Stomach (tissue), 9 donors: ENCODE measurements around the gene ZNF544. TPM values are rescaled to one million over a fixed set of nuclear protein-coding genes. Genes with fewer than 3 reads are reported as not detected.

Experiments used
- DNase-seq, 2 donors: peaks; one replicate each; pipeline versions ENCODE4 v3.0.0 to v3.0.0-alpha.2; 2013 to 2019
- H3K27ac ChIP-seq, 5 donors: fragments of 200-600 bp in 4 of 5; sonication (generic) in 4 of 5; one replicate each; pipeline ENCODE4 v1.5.1; 2013 to 2019; ENCODE audit warnings: mild to moderate bottlenecking in 1 of 5, moderate library complexity in 1 of 5
- H3K27me3 ChIP-seq, 3 donors: fragments of 200-600 bp; sonication (generic); one replicate each; pipeline ENCODE4 v1.5.1; 2017 to 2019; ENCODE audit warnings: mixed run types in 1 of 3
- H3K36me3 ChIP-seq, 4 donors: fragments of 200-600 bp; sonication (generic); 1 replicate in 3 of 4; 2 replicates in 1 of 4; pipeline ENCODE4 v1.5.1; 2016 to 2019
- H3K4me1 ChIP-seq, 4 donors: fragments of 200-600 bp; sonication (generic); one replicate each; pipeline ENCODE4 v1.5.1; 2016 to 2019
- H3K4me3 ChIP-seq, 4 donors: fragments of 200-600 bp; sonication (generic) in 3 of 4; one replicate each; pipeline ENCODE4 v1.5.1; 2016 to 2019; ENCODE audit warnings: mild to moderate bottlenecking in 1 of 4
- H3K9me3 ChIP-seq, 4 donors: fragments of 200-600 bp; sonication (generic); one replicate each; pipeline ENCODE4 v1.5.1; 2016 to 2019
- CTCF ChIP-seq, 7 experiments: fragments of 450-650 bp in 4 of 7; fragments of 200-600 bp in 3 of 7; sonication (generic) in 3 of 7; IDR thresholded peaks; one replicate each; pipeline ENCODE4 v1.5.1; 2016 to 2019; ENCODE audit warnings: antibody characterized with exemption in 7 of 7, control low read depth in 2 of 7, mild to moderate bottlenecking in 1 of 7
- EP300 ChIP-seq: sonication (generic); formaldehyde crosslinking; IDR thresholded peaks from one replicate; pipeline ENCODE4 v1.6.1; 2017; ENCODE audit warnings: antibody characterized with exemption
- POLR2A ChIP-seq, 4 donors: fragments of 450-650 bp; IDR thresholded peaks; one replicate each; pipeline ENCODE4 v1.6.1; 2016; ENCODE audit warnings: antibody characterized with exemption in 4 of 4, control low read depth in 2 of 4, mild to moderate bottlenecking in 1 of 4, moderate library complexity in 1 of 4
- POLR2AphosphoS5 ChIP-seq, 3 donors: sonication (generic); formaldehyde crosslinking; IDR thresholded peaks; one replicate each; pipeline ENCODE4 v1.6.1; 2016; ENCODE audit warnings: antibody characterized with exemption in 3 of 3
- WGBS, 5 donors: extraction: QIAGEN DNeasy Blood & Tissue Kit in 3 of 5; methylation state at CpG; one replicate each; pipeline versions ENCODE4 v1.1.5 to v1.1.7; 2013 to 2018; 5-methylcytosine and 5-hydroxymethylcytosine counted together
- intact Hi-C: fragments of 100-400 bp; cut with DNase I; formaldehyde crosslinking; loops from one replicate; pipeline ENCODE4 v1.15.1; 2023; ENCODE audit warnings: low total_unique reads
- polyA plus RNA-seq, 3 donors: library from polyadenylated mRNA; stranded (reverse); fragments of 200-250 nt; gene quantifications; one replicate each; pipeline ENCODE4 v1.2.3, GENCODE V29; 2013
- total RNA-seq, 5 donors: library from RNA; depleted of rRNA; stranded (reverse); fragments of >200 nt; gene quantifications; one replicate each; pipeline versions ENCODE4 v1.1.0 to v1.2.3, GENCODE V29; 2014 to 2016
- donor health status: healthy with polysubstance abuse.
- donor health status: Bipolar disorder and iron deficiency.
- donor health status: healthy.

Gene ZNF544
- total and polyA plus RNA-seq, 8 donors: 9.5 to 60.7 (median 20.0) TPM

- DNase-seq: no peak
- H3K4me1 ChIP-seq: peaks cover 9 to 42% (median 24%) of the 10 kb centered on the region in 4 donors
- peaks cover 0 to 21% (median 12%) of the 10 kb centered on the region in 4 donors for H3K9me3 ChIP-seq
- intact Hi-C loops: no loop called here
- peaks cover 8 to 54% (median 51%) of the 10 kb centered on the region in 4 donors for H3K36me3 ChIP-seq
- H3K4me3 ChIP-seq: peak overlapping the region; percentile 62 to 93 (median 86)
- 17 to 23% (median 22%) methylated on average over 7 of the region's 7 CpGs for WGBS, 5 donors
- peak overlapping the region in 4 of 5 donors; percentile 90 to 93 (median 90) for H3K27ac ChIP-seq
- no peak for TF ChIP-seq POLR2A (IDR thresholded peaks at IDR 0.05)
- TF ChIP-seq EP300: no peak
- no peak for TF ChIP-seq POLR2AphosphoS5 (IDR thresholded peaks at IDR 0.05)
- TF ChIP-seq CTCF (IDR thresholded peaks at IDR 0.05): no peak
- no peaks in the 10 kb centered on the region for H3K27me3 ChIP-seq
Observed at GRCh38 chr19:58304748-58305064, 76.0 kb downstream of the ZNF544 start.

GRCh38 chr19:58305065-58305931, 76.6 kb downstream of the ZNF544 start, which contains the start of gene ERVK3-1:
Gene ERVK3-1 (plus strand): TSS chr19:58305377. CDS start chr19:58312169, 6,792 bp downstream.
- Histone ChIP-seq H3K4me1 (peaks cover 9 to 42% (median 24%) of the 10 kb centered on the region in 4 donors), H3K4me3 (peak within 1 kb of the TSS; percentile 62 to 93 (median 86)), H3K27me3 (no peaks in the 10 kb centered on the region), H3K36me3 (peaks cover 8 to 54% (median 51%) of the 10 kb centered on the region in 4 donors), H3K9me3 (peaks cover 0 to 15% (median 7%) of the 10 kb centered on the region in 4 donors), H3K27ac (peak within 1 kb of the TSS; percentile 86 to 93 (median 90))
- TF ChIP-seq POLR2AphosphoS5 (IDR thresholded peaks at IDR 0.05) (peak; percentile 95 to 99 (median 98)), CTCF (IDR thresholded peaks at IDR 0.05) (peak in 5 of 7 experiments; percentile 8 to 52 (median 23)), EP300 (no peak), POLR2A (IDR thresholded peaks at IDR 0.05) (peak in 2 of 4 donors; percentile 74 to 86)
- intact Hi-C loops: no loop called here
- 0 to 1% (median 1%) methylated on average over 51 to 55 of the region's 55 CpGs for WGBS, 5 donors
- DNase-seq: peak; percentile 96 to 99

DNA sequence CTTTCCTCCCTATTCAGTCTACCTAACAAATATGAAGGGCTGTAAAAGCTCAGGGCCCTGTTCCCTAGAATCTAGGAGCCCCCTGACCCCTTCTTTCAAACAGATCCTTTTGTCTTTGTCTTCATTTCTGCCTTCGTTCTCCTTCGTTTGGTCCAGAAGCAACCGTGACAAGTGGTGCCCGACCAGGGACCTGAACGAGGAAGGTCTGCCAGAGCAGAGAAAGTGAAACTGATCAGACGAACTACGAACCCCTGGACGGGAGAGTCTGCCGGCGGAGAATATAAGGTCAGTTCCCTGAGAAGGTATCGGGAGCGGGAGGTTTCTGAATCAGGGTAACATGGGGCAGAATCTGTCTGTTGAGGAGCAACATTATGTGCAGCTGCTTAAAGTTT, 77.2 kb downstream of the ZNF544 start:
- Histone ChIP-seq H3K9me3 (peaks cover 0 to 9% (median 3%) of the 10 kb centered on the region in 4 donors), H3K27ac (peak overlapping the region in 4 of 5 donors; percentile 90 to 93 (median 90)), H3K4me3 (peak overlapping the region; percentile 62 to 93 (median 86)), H3K36me3 (peaks cover 2 to 48% (median 45%) of the 10 kb centered on the region in 4 donors), H3K4me1 (peaks cover 9 to 42% (median 24%) of the 10 kb centered on the region in 4 donors), H3K27me3 (no peaks in the 10 kb centered on the region)
- WGBS, 5 donors: 30 to 60% (median 41%) methylated on average over 12 of the region's 12 CpGs
- TF ChIP-seq POLR2A (IDR thresholded peaks at IDR 0.05) (no peak), CTCF (IDR thresholded peaks at IDR 0.05) (no peak), POLR2AphosphoS5 (IDR thresholded peaks at IDR 0.05) (no peak), EP300 (no peak)
- DNase-seq: peak in 1 of 2 donors; percentile 20
- intact Hi-C loops: no loop called here

DNA sequence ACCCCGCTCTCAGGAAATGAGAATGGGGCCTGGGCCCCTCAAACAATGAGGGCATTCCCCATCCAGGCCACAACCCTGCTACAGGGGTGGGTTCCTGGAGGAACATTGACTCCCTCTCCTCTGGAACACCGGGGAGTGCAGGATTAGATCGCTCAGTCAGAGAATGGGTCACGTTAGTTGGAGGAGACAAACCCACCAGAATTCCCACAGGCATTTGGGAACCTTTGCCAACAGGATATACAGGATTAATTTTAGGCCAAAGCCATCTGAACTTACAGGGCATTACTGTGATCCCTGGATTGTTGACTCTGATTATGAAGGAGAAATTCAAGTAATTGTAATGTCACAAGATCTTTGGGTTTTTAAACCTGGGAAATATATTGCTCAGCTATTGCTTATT, 79.0 kb downstream of the ZNF544 start:
- Histone ChIP-seq H3K36me3 (peaks cover 12 to 58% (median 56%) of the 10 kb centered on the region in 4 donors), H3K4me1 (peaks cover 9 to 42% (median 24%) of the 10 kb centered on the region in 4 donors), H3K9me3 (no peaks in the 10 kb centered on the region), H3K27me3 (no peaks in the 10 kb centered on the region), H3K27ac (no peak overlapping the region), H3K4me3 (no peak overlapping the region)
- no peak for DNase-seq
- 76 to 93% (median 90%) methylated on average over 4 of the region's 4 CpGs for WGBS, 5 donors
- intact Hi-C loops: no loop called here
- TF ChIP-seq POLR2A (IDR thresholded peaks at IDR 0.05) (no peak), CTCF (IDR thresholded peaks at IDR 0.05) (no peak)
